Activated CD8-positive, alpha-beta memory T cell treated with anti-CD3 and anti-CD28 coated beads, Interleukin-2, amount 10 ng/mL, durations not matched to agents 7 days and 5 days (primary cell): Measurements from ENCODE around the gene NF2. TPM values are rescaled to one million over a fixed set of nuclear protein-coding genes. Genes with fewer than 3 reads are reported as not detected.

Experiments used
- ATAC-seq: fragments of 150-1000 bp; cut with Tn5 transposase; one replicate; pipeline ENCODE4 v1.10.0; 2021; ENCODE audit warnings: moderate library complexity
- CTCF ChIA-PET: fragments of 350-600 bp; sonication (Branson Sonifier 250); formaldehyde crosslinking; loops from one replicate; lab custom pipeline; 2021; ENCODE audit warnings: antibody characterized with exemption; lab: Charles Lee
- DNase-seq: peaks from one replicate; pipeline ENCODE4 v3.0.0-alpha.2; 2020
- H3K27ac Mint-ChIP-seq: one replicate; pipeline ENCODE4 v1.8.0; 2021; ENCODE audit warnings: mild to moderate bottlenecking, mixed read lengths
- H3K27me3 Mint-ChIP-seq: one replicate; pipeline ENCODE4 v1.8.0; 2021; ENCODE audit warnings: mixed read lengths
- H3K36me3 Mint-ChIP-seq: one replicate; pipeline ENCODE4 v1.8.0; 2021; ENCODE audit warnings: mild to moderate bottlenecking, mixed read lengths
- H3K4me1 Mint-ChIP-seq: one replicate; pipeline ENCODE4 v1.8.0; 2021; ENCODE audit warnings: mixed read lengths
- H3K4me3 Mint-ChIP-seq: one replicate; pipeline ENCODE4 v1.8.0; 2021; ENCODE audit warnings: mild to moderate bottlenecking, moderate library complexity, mixed read lengths
- H3K9me3 Mint-ChIP-seq: one replicate; pipeline ENCODE4 v1.8.0; 2022; ENCODE audit warnings: low read depth, mixed read lengths
- total RNA-seq, 2 experiments: library from RNA; stranded (reverse); gene quantifications; one replicate each; pipeline ENCODE4 v1.2.3, GENCODE V29; 2021

NF2 gene
- total RNA-seq, 2 experiments from 2014 or later, result 46.6 to 61.2 TPM

- Mint-ChIP-seq H3K4me1 (no peaks in the 10 kb centered on the region), H3K9me3 (no peaks in the 10 kb centered on the region), H3K27ac (no peak within 1 kb of the TSS), H3K27me3 (peaks cover 46% of the 10 kb centered on the region), H3K36me3 (no peaks in the 10 kb centered on the region), H3K4me3 (no peak within 1 kb of the TSS)
- ATAC-seq (peak; percentile 20), DNase-seq (no peak)
- CTCF ChIA-PET, result no interaction called here
Observed at GRCh38 chr22:29719899-29720645, 116.6 kb downstream of the NF2 start, which contains the start of gene CABP7. TSS of gene CABP7 (plus strand) at chr22:29720003. CDS start at chr22:29720425, 422 bp downstream.

GRCh38 chr22:29720811-29721323, 117.4 kb downstream of the NF2 start:
- H3K36me3 Mint-ChIP-seq, result no peaks in the 10 kb centered on the region
- H3K27ac Mint-ChIP-seq, result no peak overlapping the region
- ATAC-seq (no peak), DNase-seq (no peak)
- no peaks in the 10 kb centered on the region for H3K4me1 Mint-ChIP-seq
- peaks cover 45% of the 10 kb centered on the region for H3K27me3 Mint-ChIP-seq
- CTCF ChIA-PET, result no interaction called here
- H3K9me3 Mint-ChIP-seq, result no peaks in the 10 kb centered on the region
- no peak overlapping the region for H3K4me3 Mint-ChIP-seq

GRCh38 chr22:29722151-29722550, 118.7 kb downstream of the NF2 start:
- no peaks in the 10 kb centered on the region for H3K9me3 Mint-ChIP-seq
- CTCF ChIA-PET, result no interaction called here
- peaks cover 35% of the 10 kb centered on the region for H3K27me3 Mint-ChIP-seq
- H3K36me3 Mint-ChIP-seq, result no peaks in the 10 kb centered on the region
- H3K27ac Mint-ChIP-seq, result no peak overlapping the region
- no peaks in the 10 kb centered on the region for H3K4me1 Mint-ChIP-seq
- no peak overlapping the region for H3K4me3 Mint-ChIP-seq
- ATAC-seq (no peak), DNase-seq (no peak)

GRCh38 chr22:29722587-29722986, 119.2 kb downstream of the NF2 start:
- DNase-seq (no peak), ATAC-seq (no peak)
- CTCF ChIA-PET, result no interaction called here
- Mint-ChIP-seq H3K27me3 (peaks cover 30% of the 10 kb centered on the region), H3K4me1 (no peaks in the 10 kb centered on the region), H3K9me3 (no peaks in the 10 kb centered on the region), H3K36me3 (no peaks in the 10 kb centered on the region), H3K27ac (no peak overlapping the region), H3K4me3 (no peak overlapping the region)

GRCh38 chr22:29723766-29724165, 120.3 kb downstream of the NF2 start:
- DNase-seq (no peak), ATAC-seq (no peak)
- peaks cover 20% of the 10 kb centered on the region for H3K27me3 Mint-ChIP-seq
- no peak overlapping the region for H3K27ac Mint-ChIP-seq
- no peaks in the 10 kb centered on the region for H3K4me1 Mint-ChIP-seq
- H3K9me3 Mint-ChIP-seq, result no peaks in the 10 kb centered on the region
- H3K36me3 Mint-ChIP-seq, result no peaks in the 10 kb centered on the region
- no peak overlapping the region for H3K4me3 Mint-ChIP-seq
- CTCF ChIA-PET, result interaction anchor here (0.8 kb wide), 1 partner anchor 281 kb away, joined by 3 read pairs; no protein-coding TSS in a partner anchor

GRCh38 chr22:29724843-29725242, 121.4 kb downstream of the NF2 start:
- Mint-ChIP-seq H3K27ac (no peak overlapping the region), H3K4me1 (no peaks in the 10 kb centered on the region), H3K36me3 (no peaks in the 10 kb centered on the region), H3K4me3 (no peak overlapping the region), H3K9me3 (no peaks in the 10 kb centered on the region), H3K27me3 (peaks cover 11% of the 10 kb centered on the region)
- CTCF ChIA-PET, result no interaction called here
- DNase-seq (no peak), ATAC-seq (no peak)

- no peak for DNase-seq
- CTCF ChIA-PET, result no interaction called here
- ATAC-seq, result no peak
- H3K9me3 Mint-ChIP-seq, result no peaks in the 10 kb centered on the region
- H3K27me3 Mint-ChIP-seq, result peaks cover 11% of the 10 kb centered on the region
- no peaks in the 10 kb centered on the region for H3K4me1 Mint-ChIP-seq
- H3K36me3 Mint-ChIP-seq, result no peaks in the 10 kb centered on the region
- no peak overlapping the region for H3K4me3 Mint-ChIP-seq
- no peak overlapping the region for H3K27ac Mint-ChIP-seq
Observed at GRCh38 chr22:29726106-29726505, 122.7 kb downstream of the NF2 start.

GRCh38 chr22:29726512-29727130, 123.2 kb downstream of the NF2 start:
- Mint-ChIP-seq H3K4me1 (no peaks in the 10 kb centered on the region), H3K27me3 (peaks cover 7% of the 10 kb centered on the region), H3K4me3 (no peak overlapping the region), H3K9me3 (no peaks in the 10 kb centered on the region), H3K27ac (no peak overlapping the region), H3K36me3 (no peaks in the 10 kb centered on the region)
- no peak for DNase-seq
- CTCF ChIA-PET, result interaction anchor here (1.3 kb wide), 1 partner anchor 9 kb away, joined by 4 read pairs; no protein-coding TSS in a partner anchor
- no peak for ATAC-seq

- peaks cover 4% of the 10 kb centered on the region for H3K27me3 Mint-ChIP-seq
- ATAC-seq (peak; percentile 50), DNase-seq (no peak)
- no peak overlapping the region for H3K4me3 Mint-ChIP-seq
- no peaks in the 10 kb centered on the region for H3K4me1 Mint-ChIP-seq
- CTCF ChIA-PET, result interaction anchor here (1.0 to 1.3 kb wide), 2 partner anchors 9 to 278 kb away, joined by 3 to 4 read pairs; no protein-coding TSS in a partner anchor
- H3K9me3 Mint-ChIP-seq, result no peaks in the 10 kb centered on the region
- no peak overlapping the region for H3K27ac Mint-ChIP-seq
- no peaks in the 10 kb centered on the region for H3K36me3 Mint-ChIP-seq
Observed at GRCh38 chr22:29727131-29727523, 123.7 kb downstream of the NF2 start.

GRCh38 chr22:29729161-29729560, 125.7 kb downstream of the NF2 start:
- no peaks in the 10 kb centered on the region for H3K9me3 Mint-ChIP-seq
- H3K27me3 Mint-ChIP-seq, result no peaks in the 10 kb centered on the region
- DNase-seq (no peak), ATAC-seq (no peak)
- H3K4me3 Mint-ChIP-seq, result no peak overlapping the region
- no peak overlapping the region for H3K27ac Mint-ChIP-seq
- no peaks in the 10 kb centered on the region for H3K36me3 Mint-ChIP-seq
- CTCF ChIA-PET, result no interaction called here
- no peaks in the 10 kb centered on the region for H3K4me1 Mint-ChIP-seq

- H3K27me3 Mint-ChIP-seq, result no peaks in the 10 kb centered on the region
- no peaks in the 10 kb centered on the region for H3K9me3 Mint-ChIP-seq
- DNase-seq (no peak), ATAC-seq (no peak)
- H3K36me3 Mint-ChIP-seq, result no peaks in the 10 kb centered on the region
- no peak overlapping the region for H3K4me3 Mint-ChIP-seq
- no peaks in the 10 kb centered on the region for H3K4me1 Mint-ChIP-seq
- CTCF ChIA-PET, result no interaction called here
- H3K27ac Mint-ChIP-seq, result no peak overlapping the region
Observed at GRCh38 chr22:29731058-29731850, 127.8 kb downstream of the NF2 start.

- Mint-ChIP-seq H3K36me3 (no peaks in the 10 kb centered on the region), H3K27me3 (no peaks in the 10 kb centered on the region), H3K9me3 (no peaks in the 10 kb centered on the region), H3K4me1 (no peaks in the 10 kb centered on the region), H3K27ac (no peak overlapping the region), H3K4me3 (no peak overlapping the region)
- DNase-seq (no peak), ATAC-seq (no peak)
- CTCF ChIA-PET, result interaction anchor here (1.8 kb wide), 1 partner anchor 97 kb away, joined by 5 read pairs; no protein-coding TSS in a partner anchor
Observed at GRCh38 chr22:29732883-29733282, 129.4 kb downstream of the NF2 start.
